ENCODE measurements around the gene TIAM1.

DNA sequence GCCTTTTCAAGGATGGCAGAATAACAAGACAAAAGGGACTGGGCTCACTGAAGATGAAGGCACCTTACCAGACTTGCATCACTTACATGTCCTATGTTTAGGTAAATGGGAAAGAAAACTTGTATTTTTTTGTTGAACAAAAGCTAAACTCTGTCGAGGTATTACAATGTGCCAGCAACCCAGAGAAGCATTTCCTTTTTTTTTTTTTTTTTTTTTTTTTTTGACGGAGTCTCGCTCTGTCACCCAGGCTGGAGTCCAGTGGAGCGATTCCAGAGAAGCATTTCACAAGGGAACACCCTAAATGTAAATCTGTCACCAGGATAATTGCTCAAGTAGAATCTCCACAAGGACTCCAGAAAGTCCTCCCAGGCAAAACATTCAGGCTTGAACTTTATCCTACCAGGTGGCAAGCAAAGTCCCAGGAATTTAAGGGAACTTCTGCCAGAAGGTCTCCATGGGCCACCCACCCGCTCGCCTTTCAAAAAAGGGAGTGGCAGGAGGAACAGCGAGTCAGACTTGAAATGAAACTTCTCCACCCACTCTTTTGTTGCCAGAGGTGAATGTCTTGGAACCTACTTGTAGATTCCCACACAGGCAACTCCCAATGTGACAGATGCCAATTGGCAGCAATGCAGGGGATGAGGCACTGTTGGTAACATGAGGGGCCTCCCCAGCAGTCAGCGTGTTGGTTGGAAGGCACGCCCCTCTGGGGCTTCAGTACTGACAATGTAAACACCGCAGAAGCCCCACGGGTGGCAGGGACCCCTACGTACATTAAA lies 125.0 kb downstream of the TIAM1 start:
- TF ChIP-seq, protein P1, sequence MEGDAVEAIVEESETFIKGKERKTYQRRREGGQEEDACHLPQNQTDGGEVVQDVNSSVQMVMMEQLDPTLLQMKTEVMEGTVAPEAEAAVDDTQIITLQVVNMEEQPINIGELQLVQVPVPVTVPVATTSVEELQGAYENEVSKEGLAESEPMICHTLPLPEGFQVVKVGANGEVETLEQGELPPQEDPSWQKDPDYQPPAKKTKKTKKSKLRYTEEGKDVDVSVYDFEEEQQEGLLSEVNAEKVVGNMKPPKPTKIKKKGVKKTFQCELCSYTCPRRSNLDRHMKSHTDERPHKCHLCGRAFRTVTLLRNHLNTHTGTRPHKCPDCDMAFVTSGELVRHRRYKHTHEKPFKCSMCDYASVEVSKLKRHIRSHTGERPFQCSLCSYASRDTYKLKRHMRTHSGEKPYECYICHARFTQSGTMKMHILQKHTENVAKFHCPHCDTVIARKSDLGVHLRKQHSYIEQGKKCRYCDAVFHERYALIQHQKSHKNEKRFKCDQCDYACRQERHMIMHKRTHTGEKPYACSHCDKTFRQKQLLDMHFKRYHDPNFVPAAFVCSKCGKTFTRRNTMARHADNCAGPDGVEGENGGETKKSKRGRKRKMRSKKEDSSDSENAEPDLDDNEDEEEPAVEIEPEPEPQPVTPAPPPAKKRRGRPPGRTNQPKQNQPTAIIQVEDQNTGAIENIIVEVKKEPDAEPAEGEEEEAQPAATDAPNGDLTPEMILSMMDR (IDR thresholded peaks at IDR 0.05), result no peak
- TF ChIP-seq POLR2A (IDR thresholded peaks at IDR 0.05), result no peak
- no peak for TF ChIP-seq EP300 (IDR thresholded peaks at IDR 0.05)
